Inferior parietal cortex (tissue), 1 donor: ENCODE measurements around the gene CLDN19.
A peak's percentile ranks its signal among the peaks of the same experiment; 100 is the strongest.
"Not testable (repeated sequence)": the region's sequence is repeated elsewhere in the genome, so short reads cannot be mapped to it uniquely, and the experiment has no call there.

Experiments used
- DNase-seq: peaks from one replicate; pipeline ENCODE4 v3.0.0-alpha.2; 2016; ENCODE audit errors: extremely low spot score

Gene CLDN19

DNA sequence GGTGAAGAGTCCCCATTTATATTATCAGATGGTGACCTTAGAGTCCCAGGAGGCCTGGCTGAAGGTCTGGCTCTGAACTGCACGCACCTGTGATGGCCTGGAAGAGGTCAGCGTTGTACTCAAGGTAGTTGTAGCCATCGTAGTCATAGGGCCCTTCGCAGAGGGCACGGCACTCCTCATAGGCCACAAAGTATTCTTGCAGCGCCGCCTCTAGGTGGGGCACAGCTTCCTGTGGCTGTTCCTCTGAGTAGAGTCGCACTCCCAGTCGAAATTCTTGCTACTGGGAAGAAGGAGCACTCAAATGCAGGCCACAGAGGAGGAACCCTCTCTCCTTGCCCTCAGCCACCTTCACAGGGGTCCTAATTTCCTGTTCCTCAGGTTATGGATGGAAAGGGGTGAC lies 19.1 kb upstream of the CLDN19 start:
- no peak for DNase-seq

DNA sequence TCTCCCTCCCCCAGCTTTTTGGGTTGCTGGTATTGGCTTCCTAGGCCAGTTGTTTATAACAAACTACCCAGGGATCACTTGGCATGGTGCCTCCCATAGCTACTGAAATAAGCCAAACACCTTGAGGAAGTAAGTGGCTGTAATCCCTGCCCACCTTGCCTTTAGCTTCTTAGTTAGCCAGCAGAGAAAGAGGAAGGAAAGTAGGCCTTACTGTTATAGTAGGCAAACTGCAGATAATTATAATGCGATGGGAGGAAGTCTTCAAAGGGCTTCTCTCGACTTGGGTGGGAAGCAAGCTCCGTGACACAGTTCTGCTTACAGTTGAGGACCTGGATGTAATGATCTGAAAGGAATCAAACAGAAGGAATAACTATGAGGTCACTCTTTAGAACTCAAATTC lies 18.6 kb upstream of the CLDN19 start:
- no peak for DNase-seq

DNA sequence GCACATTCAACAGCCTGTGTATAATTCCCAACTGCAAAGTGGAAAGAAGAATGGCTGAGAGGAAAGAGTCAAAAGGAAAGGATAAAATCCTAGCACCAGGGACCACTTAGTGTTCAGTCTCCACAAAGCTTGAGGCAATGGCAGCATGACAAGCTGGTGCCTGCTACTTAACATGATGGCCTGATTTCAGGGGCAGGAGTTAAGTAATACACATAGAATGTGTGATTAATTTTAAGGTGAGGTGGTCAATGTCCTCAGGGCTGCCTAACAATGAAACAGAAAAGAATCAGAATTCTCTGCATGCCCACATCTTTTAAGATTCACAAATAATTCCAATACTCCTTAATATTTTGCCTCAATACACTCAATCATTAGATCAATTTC lies 17.8 kb upstream of the CLDN19 start:
- no peak for DNase-seq

DNA sequence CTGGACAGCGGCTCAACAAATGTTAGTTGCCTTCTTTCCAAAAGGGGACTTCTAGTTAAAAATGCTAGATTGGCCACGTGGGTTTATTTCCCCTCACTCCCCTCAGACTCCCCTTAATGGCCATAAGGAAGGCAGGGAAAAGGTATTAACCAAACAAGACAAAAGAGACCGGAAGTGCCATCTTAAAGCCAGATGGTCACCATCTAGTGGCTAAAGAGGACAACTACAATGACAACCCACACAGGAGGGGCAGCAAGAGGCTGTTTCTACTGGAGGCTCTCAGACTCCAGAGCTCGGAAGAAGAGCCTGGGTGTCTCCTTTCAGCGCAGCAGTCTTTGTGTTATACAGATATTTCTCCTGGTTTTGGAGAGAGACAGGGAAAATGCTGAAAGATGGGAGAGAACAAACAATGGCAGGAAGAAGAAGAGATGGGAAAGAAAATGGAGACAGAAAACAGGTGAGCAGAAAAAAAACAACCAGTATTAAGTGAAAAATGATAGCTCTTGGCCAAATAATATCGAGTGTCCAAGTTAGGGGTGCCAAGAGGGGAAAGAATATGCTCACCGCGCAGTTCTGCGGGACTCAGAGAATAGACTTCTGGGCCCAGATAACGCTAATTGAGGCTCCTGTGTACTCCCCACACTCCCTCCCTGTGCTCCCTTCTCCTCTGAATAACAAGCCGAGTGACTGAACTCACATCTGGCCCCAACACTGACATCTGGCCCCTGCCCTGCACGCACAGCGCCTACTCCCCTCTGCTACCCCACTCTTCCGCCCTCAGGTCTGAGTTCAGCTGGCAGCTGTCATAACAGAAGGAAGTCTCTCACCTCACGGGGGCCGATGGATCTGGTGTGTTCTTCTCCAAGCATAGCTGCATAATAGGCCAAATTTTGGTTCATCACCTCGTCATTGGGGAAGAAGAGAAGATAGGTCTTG lies 17.2 kb upstream of the CLDN19 start:
- peak; percentile 67 for DNase-seq

DNA sequence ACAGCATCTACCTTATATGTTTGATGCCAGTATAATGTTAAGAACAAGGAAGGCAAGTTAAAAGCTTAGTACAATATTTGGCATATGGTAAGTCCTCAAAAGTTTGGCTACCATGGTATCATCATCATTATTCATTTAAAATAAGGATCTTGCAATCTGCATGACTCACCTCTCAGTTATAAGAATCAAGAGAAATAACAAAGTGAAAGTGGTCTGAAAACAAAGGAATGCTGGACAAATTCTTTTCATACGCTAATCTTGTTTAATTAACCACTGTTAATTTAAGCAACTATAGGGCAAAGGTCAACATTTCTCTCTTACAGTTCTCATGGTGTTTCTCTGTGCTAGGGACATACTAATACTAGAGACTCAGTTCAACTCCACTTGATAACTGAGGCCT lies 13.0 kb upstream of the CLDN19 start:
- DNase-seq, result no peak

DNA sequence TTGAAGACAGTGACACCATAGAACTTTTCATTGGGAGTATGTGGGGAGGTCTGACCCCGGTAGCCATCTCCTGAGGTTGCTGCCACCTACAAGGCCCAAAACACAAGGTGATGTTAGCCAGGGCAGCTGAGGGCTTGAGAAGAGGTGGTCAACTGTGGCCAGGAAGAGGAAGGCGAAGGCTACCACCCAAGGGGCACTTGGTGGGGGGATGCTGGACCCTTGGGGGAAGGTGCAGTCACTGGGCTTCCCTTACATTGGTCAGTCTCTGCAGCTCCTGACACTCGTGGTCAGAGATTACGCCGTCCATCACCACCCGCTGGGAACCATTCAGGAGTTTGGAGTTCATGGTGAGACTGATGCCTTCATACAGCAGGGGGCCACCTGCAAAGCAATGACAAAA lies 12.2 kb upstream of the CLDN19 start:
- DNase-seq, result no peak

DNA sequence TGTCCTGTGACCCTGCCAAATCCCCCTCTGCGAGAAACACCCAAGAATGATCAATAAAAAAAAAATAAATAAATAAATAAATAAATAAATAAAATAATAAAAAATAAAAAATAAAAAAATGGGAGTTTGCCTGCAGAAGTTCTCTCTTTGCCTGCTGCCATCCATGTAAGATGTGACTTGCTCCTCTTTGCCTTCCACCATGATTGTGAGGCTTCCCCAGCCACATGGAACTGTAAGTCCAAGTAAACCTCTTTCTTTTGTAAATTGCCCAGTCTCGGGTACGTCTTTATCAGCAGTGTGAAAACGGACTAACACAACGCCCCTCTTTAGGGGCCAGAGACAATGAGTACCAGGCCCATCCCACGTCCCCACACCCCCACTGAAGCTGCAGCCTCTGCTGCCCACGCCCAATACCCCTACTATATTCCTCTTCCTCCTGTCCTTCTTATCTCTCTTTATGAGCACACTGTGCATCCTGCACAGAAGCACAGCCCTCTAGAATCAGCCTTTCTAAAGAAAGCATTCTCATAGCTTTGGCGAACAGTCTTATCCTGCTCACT lies 11.6 kb upstream of the CLDN19 start:
- not testable (repeated sequence) for DNase-seq

DNA sequence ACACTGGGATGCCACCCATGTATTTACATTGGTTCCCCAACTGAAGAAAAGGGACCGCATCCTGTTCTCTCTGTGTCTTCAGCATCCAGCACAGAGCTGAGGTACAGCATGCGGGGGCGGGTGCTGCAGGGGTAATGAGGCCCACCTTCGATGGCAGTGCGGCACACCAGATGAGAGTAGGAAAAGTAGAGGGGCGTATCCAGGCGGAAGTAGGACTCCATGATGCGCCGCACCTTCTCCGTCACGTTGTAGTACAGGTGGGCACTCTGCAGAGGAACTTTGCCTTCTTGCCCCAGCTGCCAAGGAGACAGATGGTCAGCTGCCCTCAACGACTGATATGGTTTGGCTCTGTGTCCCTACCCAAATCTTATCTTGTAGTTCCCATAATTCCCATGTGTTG lies 10.0 kb upstream of the CLDN19 start:
- DNase-seq, result no peak

DNA sequence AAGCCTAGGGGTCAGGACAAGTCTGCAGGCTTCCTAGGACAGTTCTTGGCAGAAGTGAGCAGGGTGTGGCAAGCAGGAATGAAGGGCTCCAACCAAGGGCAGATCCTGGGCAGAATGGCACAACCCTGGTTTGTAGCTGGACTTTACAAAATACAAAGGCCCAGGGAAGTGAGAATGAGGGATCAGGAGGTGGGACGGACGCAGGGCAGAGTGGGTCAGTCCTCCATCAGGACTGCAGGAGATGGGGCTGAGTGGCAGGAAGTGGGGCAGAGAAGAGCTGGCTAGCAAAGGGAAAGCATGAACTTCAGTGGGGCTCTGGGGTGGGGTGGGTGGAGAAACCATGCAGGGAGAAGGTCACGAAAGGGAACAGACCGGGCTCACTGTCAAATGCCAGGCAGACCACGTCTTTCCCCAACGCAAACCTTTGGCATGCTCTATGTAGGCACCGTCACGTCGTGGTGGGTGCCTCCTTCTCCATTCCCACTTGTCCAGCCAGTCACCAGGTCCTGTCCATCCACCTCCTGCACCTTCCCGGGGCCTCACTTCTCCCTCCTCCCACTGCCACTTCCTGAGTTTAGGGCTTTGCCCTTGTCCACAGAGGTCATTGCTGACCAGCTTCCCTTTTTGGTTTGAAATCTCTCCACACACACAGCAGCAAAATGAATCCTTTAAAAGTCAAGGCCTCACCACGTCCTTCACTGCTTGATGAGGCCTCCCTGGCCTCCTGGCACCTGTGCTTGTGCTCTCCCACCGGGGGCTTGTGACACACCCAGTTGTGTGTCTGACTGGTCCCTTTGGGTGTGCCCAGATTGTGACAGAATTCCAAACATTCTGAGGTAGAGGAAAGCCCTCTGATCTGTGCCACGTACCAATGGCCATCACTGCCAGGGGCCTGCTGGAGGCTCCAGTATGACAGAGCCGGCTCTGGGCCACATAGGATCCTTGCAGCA lies 8.7 kb upstream of the CLDN19 start:
- no peak for DNase-seq

DNA sequence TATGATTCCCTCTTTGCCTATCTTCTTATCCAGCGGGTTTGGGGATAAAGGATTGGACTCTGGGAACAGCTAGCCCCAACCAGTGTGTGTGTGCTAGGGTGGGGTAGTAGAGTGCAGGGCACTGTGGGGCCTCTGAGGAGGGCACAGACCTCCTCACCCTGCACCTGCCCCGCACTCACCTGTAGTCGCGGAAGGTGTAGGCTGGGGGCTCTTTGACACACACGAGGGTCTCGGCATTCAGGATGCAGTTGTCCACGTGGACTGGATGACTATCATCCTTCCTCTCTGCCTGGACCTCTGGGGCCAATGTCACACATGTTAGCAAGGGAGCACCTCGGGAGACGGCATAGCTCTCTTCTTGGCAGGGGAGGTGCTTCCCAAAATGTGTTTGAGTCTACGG lies 8.0 kb upstream of the CLDN19 start:
- no peak for DNase-seq

DNA sequence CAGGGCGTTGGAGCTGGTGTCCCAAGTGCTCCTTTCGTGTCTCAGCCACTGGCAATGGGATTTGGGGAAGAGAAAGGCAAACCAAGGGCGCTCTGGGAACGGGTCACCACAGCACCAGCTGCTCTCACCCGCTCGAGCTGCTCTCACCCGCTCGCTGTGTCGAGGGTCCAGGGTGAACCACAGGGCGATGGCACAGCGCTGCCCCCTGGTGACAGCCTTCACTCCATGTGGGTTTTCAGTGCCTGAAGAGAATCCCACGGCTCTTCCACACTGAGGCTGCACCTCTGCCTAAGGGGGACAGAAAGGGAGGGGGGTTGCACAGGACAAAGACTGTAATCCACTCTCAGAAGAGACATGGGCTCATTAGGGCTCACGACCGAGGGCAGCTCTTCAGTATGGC lies 7.1 kb upstream of the CLDN19 start:
- DNase-seq, result peak; percentile 50

DNA sequence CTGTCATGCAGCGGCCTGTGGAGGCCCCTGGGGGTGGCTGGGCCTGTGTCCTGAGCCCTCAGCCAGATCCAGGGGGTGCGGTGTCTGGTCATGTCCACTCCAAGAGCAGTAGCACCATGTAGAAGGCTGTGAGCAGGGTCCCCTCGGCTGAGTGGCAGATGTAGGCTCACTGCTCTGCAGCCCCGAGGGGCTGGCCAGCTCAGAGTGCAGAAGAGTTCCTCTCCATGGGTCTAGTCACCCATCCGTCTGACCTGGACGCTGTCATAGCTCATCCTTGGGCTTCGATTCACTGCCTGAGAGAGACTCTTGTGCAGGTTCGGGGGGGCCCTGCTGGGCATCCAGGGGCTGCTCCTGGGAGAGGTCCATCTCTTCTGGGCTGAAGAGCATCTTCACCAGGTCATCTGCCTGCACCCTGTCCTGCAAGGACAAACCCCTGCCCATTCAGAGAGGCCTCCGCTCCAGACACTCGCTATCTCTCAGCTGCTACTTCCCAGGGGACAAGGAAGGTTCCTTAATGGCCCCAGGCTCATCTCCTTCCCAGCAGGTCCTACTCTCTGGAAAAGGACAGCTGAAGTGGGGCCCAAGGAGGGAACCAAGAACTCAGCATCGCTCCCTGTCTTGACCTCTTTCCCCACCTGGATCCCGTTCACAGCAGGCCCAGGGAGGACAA lies 6.5 kb upstream of the CLDN19 start:
- no peak for DNase-seq

DNA sequence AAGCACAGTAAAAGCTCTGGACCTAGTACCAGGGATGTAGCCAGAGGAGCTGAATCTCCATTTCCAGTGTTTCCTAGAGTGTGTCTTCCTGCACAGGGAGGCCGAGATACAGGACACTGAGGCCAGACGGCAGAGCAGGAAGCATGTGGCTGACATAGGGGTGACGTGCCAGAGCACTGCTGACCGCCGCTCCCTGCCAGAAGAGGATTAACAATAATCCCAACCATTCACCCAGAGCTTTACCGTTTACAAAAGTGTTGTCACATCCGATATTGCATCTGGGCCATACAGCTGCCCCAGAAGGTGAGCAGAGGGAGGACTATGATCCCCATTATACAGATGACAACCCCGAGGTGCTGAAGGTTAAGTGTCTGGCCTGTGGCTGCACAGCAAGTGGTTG lies 5.8 kb upstream of the CLDN19 start:
- no peak for DNase-seq

DNA sequence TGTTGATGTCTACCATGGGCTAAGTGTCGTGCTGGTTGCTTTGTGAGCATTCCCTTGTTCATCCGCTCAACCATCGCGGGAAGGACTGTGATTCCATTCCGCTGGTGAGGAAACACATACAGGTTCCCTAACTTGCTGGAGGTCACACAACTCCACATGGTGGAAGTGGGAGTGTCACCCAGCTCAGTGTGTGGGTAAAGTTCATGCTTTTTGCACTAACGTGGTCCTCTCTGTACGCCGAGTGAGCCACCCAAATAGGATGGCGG lies 4.0 kb upstream of the CLDN19 start:
- DNase-seq, result no peak

DNA sequence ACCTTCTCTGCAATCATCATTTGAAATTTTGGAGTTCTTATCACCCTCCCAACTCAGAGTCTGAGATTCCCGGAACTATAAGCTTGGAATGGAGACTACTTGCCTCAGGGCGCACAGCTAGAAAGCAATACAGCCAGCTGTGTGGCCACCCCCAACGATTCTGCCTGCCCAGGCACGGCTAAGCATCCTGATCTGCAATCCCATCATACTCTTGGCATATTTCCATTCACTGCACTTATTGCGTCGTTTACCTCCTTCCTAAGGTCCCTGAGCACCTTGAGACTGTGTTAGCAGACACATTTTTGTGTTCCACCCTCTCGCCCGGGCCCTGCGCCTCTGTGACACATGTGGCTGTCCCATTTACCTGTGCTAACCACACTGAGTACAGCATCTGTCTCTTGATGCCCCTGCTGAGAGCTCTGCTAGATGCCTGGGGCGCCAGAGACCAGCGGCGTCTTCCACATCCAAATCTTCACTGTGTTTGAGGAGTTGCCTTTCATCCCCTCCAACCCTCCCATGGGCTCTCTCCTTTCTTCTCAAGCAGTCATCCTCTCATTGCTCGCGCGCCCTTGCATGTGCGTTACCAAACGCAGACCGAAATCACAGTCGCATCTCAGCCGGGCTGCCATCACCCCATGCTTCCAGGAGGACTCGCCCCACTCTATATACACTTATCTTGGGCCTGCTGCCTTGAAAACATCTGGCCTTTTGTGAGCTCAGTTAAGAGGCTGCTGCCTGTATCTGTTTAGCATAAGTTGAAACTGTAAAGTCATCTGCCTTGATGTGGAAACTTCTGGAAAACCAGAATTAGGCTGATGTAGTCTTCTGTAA lies 3.5 kb upstream of the CLDN19 start:
- DNase-seq, result no peak

DNA sequence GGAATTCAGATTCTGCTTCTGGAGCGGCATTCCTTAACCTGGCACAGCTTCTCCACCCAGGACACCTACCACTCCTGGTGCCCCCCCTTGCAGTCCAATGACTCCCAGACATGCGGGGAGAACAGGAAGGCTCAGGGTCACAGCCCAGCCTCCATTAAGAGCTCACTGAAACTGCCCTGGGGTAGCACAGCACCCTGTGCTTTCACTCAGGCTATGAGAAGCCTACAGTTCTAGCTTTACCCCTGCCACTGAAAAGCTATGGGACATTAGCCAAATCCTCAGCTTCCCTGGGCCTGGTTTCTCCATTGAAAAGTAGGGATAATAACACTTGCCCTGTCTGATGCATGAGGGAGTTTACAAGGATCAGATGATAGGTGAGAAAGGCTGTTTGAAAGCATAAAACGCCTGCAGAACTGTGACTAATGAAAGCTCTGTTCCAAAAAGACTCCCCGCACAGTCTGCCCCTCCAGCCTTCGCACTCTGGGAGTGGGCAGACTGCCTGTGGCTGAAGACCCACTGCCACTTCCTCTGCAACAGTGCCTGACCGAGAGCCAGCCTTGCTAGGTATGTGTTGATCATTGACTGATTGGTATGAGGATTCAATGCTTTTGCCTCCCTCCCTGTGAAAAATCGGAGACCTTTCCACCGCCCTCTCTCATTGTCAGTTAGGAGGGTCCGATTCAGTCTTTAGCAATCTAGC lies 2.7 kb upstream of the CLDN19 start:
- DNase-seq, result no peak

DNA sequence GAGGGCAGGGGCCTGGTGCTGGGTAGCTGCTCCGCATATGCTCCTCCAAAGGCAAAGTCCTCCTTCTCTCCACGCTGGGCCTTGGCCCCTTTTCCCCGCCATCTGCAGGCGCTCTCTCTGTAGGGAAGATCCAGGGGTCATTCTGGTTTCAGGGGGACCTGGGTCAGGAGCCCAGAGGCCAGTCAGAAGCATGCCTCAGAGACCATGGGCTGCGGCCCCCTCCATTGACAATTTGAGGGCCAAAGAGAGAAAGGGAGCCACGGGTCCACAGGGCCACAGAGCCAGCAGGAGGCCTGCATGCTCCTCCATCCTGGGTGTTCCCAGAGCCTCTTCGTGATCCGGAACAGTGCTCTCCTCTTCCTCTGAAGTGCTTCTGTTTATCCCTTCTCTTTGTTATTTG lies 2.1 kb upstream of the CLDN19 start:
- no peak for DNase-seq

DNA sequence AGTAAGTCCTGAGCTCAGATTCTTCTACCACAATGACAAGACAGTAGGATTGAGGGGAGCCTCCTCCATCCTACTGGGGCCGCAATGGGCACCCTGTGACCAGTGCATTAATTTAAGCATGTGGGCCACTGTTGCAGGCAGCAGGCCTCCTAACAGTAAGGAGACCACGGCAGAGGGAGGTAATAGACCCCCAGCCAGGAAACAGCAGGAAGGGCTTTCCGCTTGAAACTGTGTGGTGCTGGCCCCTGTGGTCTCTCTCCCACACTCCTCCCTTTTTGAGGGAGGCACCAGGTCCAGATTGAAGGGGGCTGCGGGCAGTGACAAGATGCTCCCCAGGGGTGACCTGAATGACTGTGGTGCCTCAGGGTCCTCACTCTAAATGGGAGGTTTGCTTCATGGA lies 1.7 kb upstream of the CLDN19 start:
- no peak for DNase-seq

DNA sequence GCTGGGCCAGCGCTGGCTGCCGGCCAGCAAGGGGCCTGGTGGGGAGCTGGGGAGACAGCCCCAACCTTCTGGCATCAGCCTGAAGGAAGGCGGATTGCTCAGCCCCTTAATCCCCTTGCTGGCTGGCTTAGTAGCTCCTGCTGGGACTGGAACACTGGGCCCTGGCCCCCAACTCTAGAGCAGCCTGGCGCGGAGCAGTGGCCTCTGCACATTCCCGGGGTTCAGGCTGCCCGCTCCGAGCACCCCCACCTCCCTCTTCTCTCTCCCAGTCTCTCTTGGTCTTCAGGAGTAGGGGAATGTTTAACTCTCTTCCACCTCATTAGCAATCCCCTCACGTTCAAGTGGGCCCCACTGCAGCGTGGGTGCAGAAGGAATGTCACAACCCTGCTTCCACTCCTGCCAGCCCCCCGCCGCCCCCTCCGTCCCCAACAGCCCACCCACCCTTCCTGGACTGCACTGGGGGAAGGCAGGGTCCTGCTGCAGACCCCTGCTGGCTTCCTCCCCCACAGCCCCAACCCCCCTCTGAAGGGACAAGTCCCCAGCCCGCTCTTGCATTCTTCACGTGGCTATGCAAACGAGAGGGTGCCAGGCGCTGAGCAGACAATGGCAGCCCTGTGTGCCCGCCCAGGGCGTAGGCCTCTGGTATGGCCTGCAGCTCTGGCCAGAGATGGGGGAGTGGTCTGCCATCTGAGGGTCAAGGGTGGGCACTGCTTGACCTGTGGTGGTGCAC lies 980 bp upstream of the CLDN19 start:
- DNase-seq, result no peak

DNA sequence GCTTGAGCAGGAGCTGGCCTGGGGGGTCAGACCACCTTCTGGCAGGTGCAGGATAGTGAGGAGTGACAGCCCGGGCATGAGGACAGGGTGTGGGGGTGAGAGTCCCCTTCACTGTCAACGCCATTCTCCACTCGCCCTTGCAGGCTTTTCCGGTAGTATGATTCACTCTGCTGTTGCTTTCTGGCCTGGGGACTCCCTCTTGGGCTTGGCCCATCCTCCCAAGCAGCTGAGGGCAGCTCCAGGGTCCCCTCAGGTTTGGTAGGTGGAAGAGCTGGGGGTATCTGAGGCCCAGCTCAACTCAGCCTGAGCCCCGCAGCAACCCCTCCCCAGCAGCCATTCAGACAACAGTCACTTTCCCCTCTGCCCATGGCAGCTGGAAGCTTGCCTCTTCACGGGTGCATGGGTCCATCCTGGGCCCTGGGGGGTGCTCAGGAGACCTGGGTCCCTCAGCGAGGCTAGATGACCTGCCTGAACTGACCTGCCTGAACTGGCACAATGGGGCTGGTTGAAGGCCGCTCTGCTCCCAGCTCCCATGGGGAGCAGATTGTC lies 1.3 kb downstream of the CLDN19 start:
- DNase-seq, result no peak
